Esophagus muscularis mucosa (tissue), 4 donors: ENCODE results near the gene PELO. TPM values are rescaled to one million over a fixed set of nuclear protein-coding genes. Genes with fewer than 3 reads are reported as not detected.
A peak's percentile ranks its signal among the peaks of the same experiment; 100 is the strongest.

Experiments
- DNase-seq: peaks from one replicate; pipeline ENCODE4 v3.0.0-alpha.2; 2017; ENCODE audit errors: extremely low spot score
- H3K27ac ChIP-seq, 4 donors: fragments of 200-600 bp; sonication (generic); replicated peaks in 1 of 4; 1 replicate in 3 of 4; 2 replicates in 1 of 4; pipeline ENCODE4 v1.5.1; 2016 to 2019; ENCODE audit warnings: mild to moderate bottlenecking in 1 of 4
- H3K27me3 ChIP-seq, 4 donors: fragments of 200-600 bp; sonication (generic); one replicate each; pipeline versions ENCODE4 v1.5.1 to v1.6.0; 2016 to 2019
- H3K36me3 ChIP-seq, 4 donors: fragments of 200-600 bp; sonication (generic); one replicate each; pipeline ENCODE4 v1.5.1; 2016 to 2019
- H3K4me1 ChIP-seq, 4 donors: fragments of 200-600 bp; sonication (generic); one replicate each; pipeline ENCODE4 v1.5.1; 2016 to 2019
- H3K4me3 ChIP-seq, 4 donors: fragments of 200-600 bp; sonication (generic); 1 replicate in 2 of 4; 2 replicates in 2 of 4; pipeline ENCODE4 v1.5.1; 2016 to 2019; ENCODE audit warnings: mild to moderate bottlenecking in 4 of 4, moderate library complexity in 1 of 4
- H3K9me3 ChIP-seq, 4 donors: fragments of 200-600 bp; sonication (generic); 1 replicate in 3 of 4; 2 replicates in 1 of 4; pipeline ENCODE4 v1.5.1; 2016 to 2019
- EP300 ChIP-seq: sonication (generic); formaldehyde crosslinking; IDR thresholded peaks from one replicate; pipeline ENCODE4 v1.6.1; 2017; ENCODE audit warnings: antibody characterized with exemption
- POLR2A ChIP-seq: fragments of 450-650 bp; IDR thresholded peaks from one replicate; pipeline ENCODE4 v1.6.1; 2017; ENCODE audit warnings: antibody characterized with exemption, moderate library complexity, mild to moderate bottlenecking, low read depth
- POLR2AphosphoS5 ChIP-seq, 2 donors: sonication (generic); formaldehyde crosslinking; IDR thresholded peaks; one replicate each; pipeline ENCODE4 v1.6.1; 2017; ENCODE audit warnings: antibody characterized with exemption in 2 of 2
- WGBS: methylation state at CpG from one replicate; pipeline ENCODE4 v1.1.5; 2018; 5-methylcytosine and 5-hydroxymethylcytosine counted together
- intact Hi-C: fragments of 100-400 bp; cut with DNase I; formaldehyde crosslinking; loops from one replicate; pipeline ENCODE4 v1.15.1; 2023
- total RNA-seq, 4 donors: library from RNA; depleted of rRNA; stranded (reverse); fragments of >200 nt; gene quantifications; one replicate each; pipeline versions ENCODE4 v1.1.0 to v1.2.1, GENCODE V29; 2016
- TF ChIP-seq, protein P1 (sequence below), 3 experiments: fragments of 200-600 bp in 2 of 3; fragments of 450-650 bp in 1 of 3; sonication (generic) in 2 of 3; IDR thresholded peaks; one replicate each; pipeline ENCODE4 v1.5.1; 2017 to 2019; ENCODE audit warnings: antibody characterized with exemption in 3 of 3, mild to moderate bottlenecking in 2 of 3, moderate library complexity in 1 of 3

PELO gene
- total RNA-seq, 4 donors from 2014 or later = 43.1 to 77.7 (median 69.7) TPM

GRCh38 chr5:52779213-52779612 lies 8.5 kb upstream of the PELO start:
- H3K27me3 ChIP-seq = no peaks in the 10 kb centered on the region
- H3K9me3 ChIP-seq = no peaks in the 10 kb centered on the region
- no peak overlapping the region for H3K4me3 ChIP-seq
- no peak overlapping the region for H3K27ac ChIP-seq
- H3K36me3 ChIP-seq = no peaks in the 10 kb centered on the region
- intact Hi-C loops = no loop called here
- peaks cover 0 to 4% (median 0%) of the 10 kb centered on the region in 4 donors for H3K4me1 ChIP-seq
- TF ChIP-seq POLR2AphosphoS5 (IDR thresholded peaks at IDR 0.05) = no peak
- no peak for DNase-seq

DNA sequence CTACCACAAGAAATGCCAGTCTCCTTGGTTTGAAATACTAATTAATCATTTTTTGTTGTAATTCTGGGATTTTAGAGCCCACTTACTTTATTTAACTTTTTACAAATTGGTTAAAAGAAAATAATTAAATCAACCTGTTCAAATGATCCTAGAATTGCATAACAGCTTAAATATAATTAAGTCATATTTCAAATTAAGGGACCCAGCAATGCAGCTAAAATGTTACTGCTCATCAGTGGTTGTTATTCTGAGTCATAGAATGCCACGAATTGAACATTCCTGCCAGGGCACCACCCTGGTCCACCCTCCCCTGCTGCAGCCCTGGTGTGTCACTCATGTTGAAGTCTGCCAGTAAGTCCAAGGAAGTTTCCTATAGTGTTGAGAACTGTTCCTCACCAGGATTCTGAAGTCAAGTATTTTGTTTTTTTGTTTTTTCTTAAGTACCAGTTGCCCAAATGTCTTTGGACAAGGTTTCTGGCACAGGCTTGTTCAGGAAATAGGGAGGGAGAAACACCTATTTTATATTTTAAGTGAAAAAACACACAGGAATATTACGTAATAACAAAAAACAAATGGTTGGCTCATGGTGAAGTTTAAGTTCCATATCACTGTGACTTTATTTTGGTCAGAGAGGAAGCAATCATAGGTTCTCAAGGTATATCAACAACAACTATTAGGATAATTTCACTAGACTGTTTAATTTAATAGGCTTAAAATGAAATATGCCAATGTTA lies 4.3 kb upstream of the PELO start:
- no peaks in the 10 kb centered on the region for H3K9me3 ChIP-seq
- H3K4me1 ChIP-seq = peaks cover 8 to 14% (median 10%) of the 10 kb centered on the region in 4 donors
- H3K4me3 ChIP-seq = no peak overlapping the region
- no peak for DNase-seq
- 69% methylated on average over 2 of the region's 2 CpGs for WGBS
- H3K36me3 ChIP-seq = no peaks in the 10 kb centered on the region
- peak overlapping the region in 1 of 4 donors; percentile 11 for H3K27ac ChIP-seq
- intact Hi-C loops = no loop called here
- TF ChIP-seq POLR2AphosphoS5 (IDR thresholded peaks at IDR 0.05) (peak in 1 of 2 donors; percentile 29), EP300 (no peak)
- H3K27me3 ChIP-seq = no peaks in the 10 kb centered on the region

DNA sequence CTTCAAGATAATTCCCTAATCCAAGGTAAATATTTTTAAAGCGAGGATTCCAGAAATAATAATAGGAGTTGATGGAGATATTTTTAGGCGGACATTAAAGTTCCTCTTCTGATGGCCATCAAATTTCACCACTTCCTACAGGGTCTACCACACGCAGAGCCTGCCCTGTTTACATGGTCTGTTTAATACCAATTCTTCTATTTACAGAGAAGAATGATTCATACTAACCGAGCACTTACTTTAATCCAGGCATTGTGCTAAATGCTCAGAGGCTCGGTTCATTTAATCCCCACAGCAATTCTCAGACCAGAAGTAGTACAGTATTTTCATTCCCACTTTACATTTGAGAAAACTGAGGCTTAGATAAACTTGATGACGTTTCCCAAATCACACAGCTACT lies 3.0 kb upstream of the PELO start:
- intact Hi-C loops = no loop called here
- TF ChIP-seq EP300 (no peak), POLR2AphosphoS5 (IDR thresholded peaks at IDR 0.05) (no peak), POLR2A (no peak)
- TF ChIP-seq, protein P1, sequence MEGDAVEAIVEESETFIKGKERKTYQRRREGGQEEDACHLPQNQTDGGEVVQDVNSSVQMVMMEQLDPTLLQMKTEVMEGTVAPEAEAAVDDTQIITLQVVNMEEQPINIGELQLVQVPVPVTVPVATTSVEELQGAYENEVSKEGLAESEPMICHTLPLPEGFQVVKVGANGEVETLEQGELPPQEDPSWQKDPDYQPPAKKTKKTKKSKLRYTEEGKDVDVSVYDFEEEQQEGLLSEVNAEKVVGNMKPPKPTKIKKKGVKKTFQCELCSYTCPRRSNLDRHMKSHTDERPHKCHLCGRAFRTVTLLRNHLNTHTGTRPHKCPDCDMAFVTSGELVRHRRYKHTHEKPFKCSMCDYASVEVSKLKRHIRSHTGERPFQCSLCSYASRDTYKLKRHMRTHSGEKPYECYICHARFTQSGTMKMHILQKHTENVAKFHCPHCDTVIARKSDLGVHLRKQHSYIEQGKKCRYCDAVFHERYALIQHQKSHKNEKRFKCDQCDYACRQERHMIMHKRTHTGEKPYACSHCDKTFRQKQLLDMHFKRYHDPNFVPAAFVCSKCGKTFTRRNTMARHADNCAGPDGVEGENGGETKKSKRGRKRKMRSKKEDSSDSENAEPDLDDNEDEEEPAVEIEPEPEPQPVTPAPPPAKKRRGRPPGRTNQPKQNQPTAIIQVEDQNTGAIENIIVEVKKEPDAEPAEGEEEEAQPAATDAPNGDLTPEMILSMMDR (IDR thresholded peaks at IDR 0.05) = no peak
- WGBS = 76% methylated on average over 6 of the region's 6 CpGs

GRCh38 chr5:52786391-52786790 lies 1.3 kb upstream of the PELO start:
- H3K4me3 ChIP-seq = peak overlapping the region in 3 of 4 donors; percentile 69 to 85 (median 74)
- H3K27me3 ChIP-seq = no peaks in the 10 kb centered on the region
- no peaks in the 10 kb centered on the region for H3K36me3 ChIP-seq
- TF ChIP-seq POLR2AphosphoS5 (IDR thresholded peaks at IDR 0.05) = no peak
- TF ChIP-seq POLR2A = no peak
- TF ChIP-seq, protein P1 (IDR thresholded peaks at IDR 0.05) = no peak
- no peak for TF ChIP-seq EP300
- no peaks in the 10 kb centered on the region for H3K9me3 ChIP-seq
- 40% methylated on average over 4 of the region's 4 CpGs for WGBS
- H3K4me1 ChIP-seq = peaks cover 9 to 26% (median 22%) of the 10 kb centered on the region in 4 donors
- H3K27ac ChIP-seq = peak overlapping the region in 3 of 4 donors; percentile 92 to 94 (median 93)
- intact Hi-C loops = no loop called here
- DNase-seq = no peak

More for the DNA sequence above, 3.0 kb upstream of the PELO start:
- no peaks in the 10 kb centered on the region for H3K27me3 ChIP-seq
- no peaks in the 10 kb centered on the region for H3K36me3 ChIP-seq
- H3K9me3 ChIP-seq = no peaks in the 10 kb centered on the region
- H3K27ac ChIP-seq = no peak overlapping the region
- peaks cover 8 to 17% (median 10%) of the 10 kb centered on the region in 4 donors for H3K4me1 ChIP-seq
- H3K4me3 ChIP-seq = no peak overlapping the region
- no peak for DNase-seq

DNA sequence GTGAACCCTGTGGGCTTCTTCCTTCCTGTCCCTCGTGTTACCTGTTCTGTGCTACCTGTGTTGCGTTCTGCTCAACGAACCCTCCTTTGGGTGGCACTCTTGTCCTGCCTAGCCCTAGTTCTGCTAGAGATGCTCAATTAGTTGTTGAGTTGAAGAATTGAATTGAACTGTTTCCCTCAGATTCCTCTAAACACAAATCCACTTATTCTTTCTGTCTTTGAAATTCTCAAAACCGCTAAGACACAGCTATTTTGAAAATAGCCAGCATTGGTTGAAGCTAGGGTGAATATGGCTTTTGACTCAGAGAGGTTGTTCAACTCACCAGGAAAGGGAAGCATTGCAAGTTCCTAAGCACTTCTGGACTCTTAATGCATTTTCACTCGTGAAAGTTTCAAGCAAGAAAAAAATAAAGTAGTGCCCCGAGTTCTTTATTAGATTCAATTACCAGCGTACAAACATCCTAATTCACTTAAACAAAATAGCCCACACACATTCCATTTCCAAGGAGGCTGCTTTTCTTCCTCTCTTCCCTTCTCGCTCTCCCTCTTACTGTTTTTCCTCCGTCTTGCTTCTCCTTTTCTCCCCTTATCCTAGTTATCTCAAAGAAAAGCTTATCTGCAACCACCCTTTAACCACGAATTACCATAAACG lies 642 bp upstream of the PELO start:
- peak in 1 of 2 donors; percentile 24 for TF ChIP-seq POLR2AphosphoS5 (IDR thresholded peaks at IDR 0.05)
- TF ChIP-seq, protein P1 (IDR thresholded peaks at IDR 0.05) = peak; percentile 48 to 69 (median 49)
- TF ChIP-seq POLR2A = no peak
- peaks cover 9 to 28% (median 25%) of the 10 kb centered on the region in 4 donors for H3K4me1 ChIP-seq
- peak overlapping the region; percentile 92 to 96 (median 94) for H3K27ac ChIP-seq
- no peaks in the 10 kb centered on the region for H3K36me3 ChIP-seq
- intact Hi-C loops = no loop called here
- no peak for DNase-seq
- WGBS = 3% methylated on average over 11 of the region's 11 CpGs
- no peaks in the 10 kb centered on the region for H3K9me3 ChIP-seq
- no peaks in the 10 kb centered on the region for H3K27me3 ChIP-seq
- peak overlapping the region; percentile 69 to 85 (median 74) for H3K4me3 ChIP-seq
